Activated naive CD4-positive, alpha-beta T cell treated with anti-CD3 and anti-CD28 coated beads for 36 hours (primary cell): ENCODE data around the gene ZCCHC7. TPM values are rescaled to one million over a fixed set of nuclear protein-coding genes. Genes with fewer than 3 reads are reported as not detected.
"Not testable (repeated sequence)": the region's sequence is repeated elsewhere in the genome, so short reads cannot be mapped to it uniquely, and the experiment has no call there.

ENCODE experiments used
- CTCF ChIA-PET: fragments of 350-600 bp; sonication (Branson Sonifier 250); formaldehyde crosslinking; loops from one replicate; lab custom pipeline; 2021; ENCODE audit warnings: antibody characterized with exemption; lab: Charles Lee
- DNase-seq: peaks from one replicate; pipeline ENCODE4 v3.0.0-alpha.2; 2020
- H3K27ac Mint-ChIP-seq: one replicate; pipeline ENCODE4 v1.8.0; 2021; ENCODE audit warnings: mild to moderate bottlenecking, mixed read lengths
- H3K27me3 Mint-ChIP-seq: one replicate; pipeline ENCODE4 v1.8.0; 2021; ENCODE audit warnings: low read depth, mixed read lengths
- H3K36me3 Mint-ChIP-seq: one replicate; pipeline ENCODE4 v1.8.0; 2021; ENCODE audit warnings: low read depth, mixed read lengths
- H3K4me1 Mint-ChIP-seq: one replicate; pipeline ENCODE4 v1.8.0; 2021; ENCODE audit warnings: low read depth, mixed read lengths
- H3K4me3 Mint-ChIP-seq: one replicate; pipeline ENCODE4 v1.8.0; 2021; ENCODE audit warnings: mild to moderate bottlenecking, moderate library complexity, mixed read lengths
- H3K9me3 Mint-ChIP-seq: one replicate; pipeline ENCODE4 v1.8.0; 2021; ENCODE audit warnings: mixed read lengths
- intact Hi-C: fragments of 100-400 bp; cut with micrococcal nuclease; formaldehyde crosslinking; loops from one replicate; pipeline ENCODE4 v1.15.1; 2023
- total RNA-seq, 2 experiments: library from RNA; stranded (reverse); gene quantifications; one replicate each; pipeline ENCODE4 v1.2.3, GENCODE V29; 2021

Gene ZCCHC7
- total RNA-seq, 2 experiments from 2014 or later, result 28.8 to 29.1 TPM

DNA sequence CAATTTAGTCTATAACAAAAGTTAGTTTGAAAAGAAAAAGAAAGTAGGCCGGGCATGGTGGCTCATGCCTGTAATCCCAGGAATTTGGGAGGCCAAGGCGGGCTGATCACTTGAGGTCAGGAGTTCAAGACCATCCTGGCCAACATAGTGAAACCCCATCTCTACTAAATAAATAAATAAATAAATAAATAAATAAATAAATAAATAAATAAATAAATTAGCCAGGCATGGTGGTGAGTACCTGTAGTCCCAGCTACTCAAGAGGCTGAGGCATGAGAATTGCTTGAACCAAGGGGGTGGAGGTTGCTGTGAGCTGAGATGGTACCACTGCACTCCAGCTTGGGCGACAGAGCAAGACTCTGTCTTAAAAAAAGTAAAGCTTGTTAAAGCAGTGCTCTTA, 277.6 kb downstream of the ZCCHC7 start:
- H3K27me3 Mint-ChIP-seq, CTCF ChIA-PET, H3K4me1 Mint-ChIP-seq, intact Hi-C loops, H3K36me3 Mint-ChIP-seq, H3K9me3 Mint-ChIP-seq, DNase-seq, H3K4me3 Mint-ChIP-seq, H3K27ac Mint-ChIP-seq: not testable (repeated sequence)

DNA sequence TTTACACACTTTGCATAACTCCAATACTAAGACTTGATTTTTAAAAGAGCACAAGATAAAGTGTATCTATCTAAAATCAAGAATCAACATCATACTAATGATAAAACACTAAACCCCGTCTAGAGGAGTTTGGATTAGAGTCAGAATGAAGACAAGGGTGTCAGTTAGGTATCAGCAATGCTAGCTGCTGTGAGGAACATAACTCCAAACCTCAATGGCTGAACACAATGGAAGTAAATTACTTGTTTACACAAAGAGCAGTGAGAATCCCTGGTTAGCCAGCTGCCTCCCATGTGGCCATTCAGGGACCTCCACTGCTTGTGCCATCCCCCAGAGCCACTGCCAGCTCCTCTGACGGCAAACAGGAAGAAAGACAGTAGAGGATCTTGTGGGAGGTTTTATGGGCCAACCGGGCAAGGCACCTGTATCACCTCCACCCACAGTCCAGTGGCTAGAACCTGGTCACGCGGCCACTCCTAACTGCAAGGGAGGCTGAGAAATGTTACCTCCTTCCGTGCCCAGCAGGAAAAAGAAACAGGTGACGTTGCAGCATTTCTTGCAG, 278.2 kb downstream of the ZCCHC7 start:
- Mint-ChIP-seq H3K27ac (no peak overlapping the region), H3K27me3 (no peaks in the 10 kb centered on the region), H3K4me1 (peaks cover 4% of the 10 kb centered on the region), H3K36me3 (no peaks in the 10 kb centered on the region), H3K4me3 (no peak overlapping the region), H3K9me3 (no peaks in the 10 kb centered on the region)
- DNase-seq, result no peak
- CTCF ChIA-PET, result no interaction called here
- intact Hi-C loops, result no loop called here

DNA sequence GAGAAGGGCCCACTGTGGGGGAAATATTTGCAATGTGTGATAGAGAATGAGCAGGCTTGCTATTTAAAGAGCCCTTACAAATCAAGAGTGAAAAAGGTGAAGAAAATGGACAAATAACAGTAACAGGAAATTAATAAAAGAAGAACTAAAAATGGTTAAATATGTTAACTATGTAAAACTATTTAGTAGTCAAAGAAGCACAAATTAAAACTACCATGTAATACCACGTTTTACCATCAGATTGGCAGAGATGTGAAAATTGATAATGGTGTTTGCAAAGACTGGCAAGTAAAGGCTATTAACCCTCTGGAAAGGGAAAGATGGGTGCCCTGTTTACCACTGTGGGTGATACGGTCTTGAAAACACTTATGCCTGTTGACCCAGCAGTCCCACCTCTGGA, 279.0 kb downstream of the ZCCHC7 start:
- CTCF ChIA-PET, result interaction anchor here (0.6 kb wide), 1 partner anchor 49 kb away, joined by 3 read pairs; no protein-coding TSS in a partner anchor
- Mint-ChIP-seq H3K27ac (no peak overlapping the region), H3K4me1 (peaks cover 4% of the 10 kb centered on the region), H3K27me3 (no peaks in the 10 kb centered on the region), H3K9me3 (no peaks in the 10 kb centered on the region), H3K36me3 (no peaks in the 10 kb centered on the region), H3K4me3 (no peak overlapping the region)
- intact Hi-C loops, result no loop called here
- DNase-seq, result no peak

DNA sequence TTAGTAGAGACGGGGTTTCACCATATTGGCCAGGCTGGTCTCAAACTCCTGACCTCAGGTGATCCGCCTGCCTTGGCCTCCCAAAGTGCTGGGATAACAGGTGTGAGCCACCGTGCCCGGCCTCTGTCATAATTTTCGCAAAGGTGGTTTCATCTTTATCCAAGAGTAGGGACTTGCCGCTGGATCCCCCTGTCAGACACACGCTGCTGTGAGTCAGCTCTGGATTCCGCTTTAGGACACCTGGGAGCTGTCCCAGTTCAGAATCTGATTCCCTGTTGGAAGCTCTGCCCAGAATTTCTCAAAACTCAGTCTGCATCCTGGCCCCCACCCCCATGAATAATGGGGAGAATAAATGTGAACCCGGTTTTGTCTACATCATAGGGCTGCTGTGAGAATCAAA, 284.2 kb downstream of the ZCCHC7 start:
- no peak for DNase-seq
- intact Hi-C loops, result no loop called here
- Mint-ChIP-seq H3K4me3 (no peak overlapping the region), H3K27me3 (no peaks in the 10 kb centered on the region), H3K27ac (no peak overlapping the region), H3K4me1 (peaks cover 12% of the 10 kb centered on the region), H3K36me3 (no peaks in the 10 kb centered on the region), H3K9me3 (no peaks in the 10 kb centered on the region)
- CTCF ChIA-PET, result no interaction called here

DNA sequence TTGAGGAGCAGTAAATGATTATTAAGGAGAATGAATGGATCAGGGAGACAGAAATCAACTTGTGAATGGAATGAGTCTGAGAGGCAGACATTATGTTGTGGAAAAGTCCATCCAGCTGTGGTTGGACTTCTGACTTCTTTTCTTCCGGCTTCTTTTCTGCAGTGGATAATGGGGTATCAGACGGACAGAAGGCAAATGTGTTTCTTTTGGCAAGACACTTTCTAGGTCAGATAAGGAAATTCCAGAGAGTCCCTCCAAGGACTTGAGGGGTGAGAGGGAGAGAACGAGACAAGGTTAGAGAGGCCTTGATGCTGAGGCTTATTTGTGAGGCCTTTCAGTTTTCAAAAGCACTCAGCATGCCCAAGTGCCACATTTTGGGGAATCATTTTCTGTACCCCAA, 285.0 kb downstream of the ZCCHC7 start:
- Mint-ChIP-seq H3K36me3 (no peaks in the 10 kb centered on the region), H3K4me1 (peaks cover 12% of the 10 kb centered on the region), H3K9me3 (no peaks in the 10 kb centered on the region), H3K27ac (no peak overlapping the region), H3K27me3 (no peaks in the 10 kb centered on the region), H3K4me3 (no peak overlapping the region)
- intact Hi-C loops, result no loop called here
- CTCF ChIA-PET, result no interaction called here
- no peak for DNase-seq

DNA sequence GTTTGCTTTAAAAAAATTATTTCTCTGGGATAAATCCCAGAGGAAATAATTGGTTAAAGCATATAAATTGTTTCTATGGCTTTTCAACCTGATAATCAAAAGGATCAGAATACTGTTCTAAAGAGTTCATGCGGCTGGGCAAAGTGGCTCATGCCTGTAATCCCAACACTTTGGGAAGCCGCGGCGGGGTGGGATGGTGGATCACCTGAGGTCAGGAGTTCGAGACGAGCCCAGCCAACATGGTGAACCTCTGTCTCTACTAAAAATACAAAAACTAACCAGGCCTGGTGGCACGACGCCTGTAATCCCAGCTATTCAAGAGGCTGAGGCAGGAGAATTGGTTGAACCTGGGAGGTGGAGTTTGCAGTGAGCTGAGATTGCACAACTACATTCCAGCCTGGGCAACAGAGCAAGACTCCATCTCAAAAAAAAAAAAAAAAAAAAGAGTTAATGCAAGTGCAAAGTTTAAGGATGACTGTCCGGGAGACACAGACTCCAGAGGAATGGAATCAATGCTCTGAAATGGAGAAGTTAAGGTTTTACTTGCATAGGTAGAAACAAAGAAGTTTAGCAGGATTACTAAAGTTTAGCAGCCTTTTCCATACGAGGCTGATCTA, 285.5 kb downstream of the ZCCHC7 start:
- intact Hi-C loops, result no loop called here
- no peak for DNase-seq
- peaks cover 13% of the 10 kb centered on the region for H3K4me1 Mint-ChIP-seq
- H3K4me3 Mint-ChIP-seq, result no peak overlapping the region
- CTCF ChIA-PET, result interaction anchor here (2.3 kb wide), 1 partner anchor 10 kb away, joined by 12 read pairs; no protein-coding TSS in a partner anchor
- H3K9me3 Mint-ChIP-seq, result no peaks in the 10 kb centered on the region
- H3K36me3 Mint-ChIP-seq, result no peaks in the 10 kb centered on the region
- H3K27ac Mint-ChIP-seq, result no peak overlapping the region
- no peaks in the 10 kb centered on the region for H3K27me3 Mint-ChIP-seq

DNA sequence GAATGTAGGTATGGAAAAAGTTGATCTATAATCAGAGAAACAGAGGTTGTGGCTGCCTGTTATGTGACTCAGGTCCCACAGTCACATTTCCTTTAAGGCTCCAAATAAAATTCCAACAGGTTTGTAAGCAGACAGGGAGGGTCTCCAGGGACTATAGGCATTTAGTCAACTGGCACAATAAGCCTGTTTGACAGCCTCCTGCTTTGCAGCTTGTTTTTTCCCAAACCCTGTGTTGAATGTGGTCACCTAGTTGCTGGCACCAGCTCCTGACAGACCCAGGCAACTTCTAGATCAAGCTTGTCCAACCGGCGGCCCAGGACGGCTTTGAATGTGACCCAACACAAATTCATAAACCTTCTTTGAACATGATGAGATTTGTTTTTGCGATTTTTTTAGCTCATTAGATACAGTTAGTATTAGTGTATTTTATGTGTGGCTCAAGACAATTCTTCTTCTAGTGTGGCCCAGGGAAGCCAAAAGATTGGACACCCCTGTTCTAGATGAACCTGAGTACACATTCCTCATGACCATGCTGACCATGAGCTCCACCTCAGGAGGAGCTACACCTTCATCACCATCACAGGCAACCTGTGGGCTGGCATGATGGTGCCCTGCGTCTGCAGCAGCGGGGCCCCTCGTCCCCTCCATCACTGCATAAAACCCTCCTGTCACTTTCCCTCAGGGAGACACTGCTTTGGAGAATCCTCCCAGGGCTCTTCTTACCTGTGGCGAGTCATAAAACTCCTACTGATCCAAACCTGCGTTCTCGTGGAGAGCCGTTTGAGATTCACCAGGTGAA, 286.4 kb downstream of the ZCCHC7 start:
- intact Hi-C loops, result no loop called here
- Mint-ChIP-seq H3K27ac (no peak overlapping the region), H3K36me3 (no peaks in the 10 kb centered on the region), H3K27me3 (peaks cover 2% of the 10 kb centered on the region), H3K9me3 (no peaks in the 10 kb centered on the region), H3K4me1 (peaks cover 19% of the 10 kb centered on the region), H3K4me3 (no peak overlapping the region)
- CTCF ChIA-PET, result interaction anchor here (0.9 to 2.3 kb wide), 4 partner anchors 9 to 534 kb away, joined by 4 to 12 read pairs (median 6); no protein-coding TSS in a partner anchor
- no peak for DNase-seq

DNA sequence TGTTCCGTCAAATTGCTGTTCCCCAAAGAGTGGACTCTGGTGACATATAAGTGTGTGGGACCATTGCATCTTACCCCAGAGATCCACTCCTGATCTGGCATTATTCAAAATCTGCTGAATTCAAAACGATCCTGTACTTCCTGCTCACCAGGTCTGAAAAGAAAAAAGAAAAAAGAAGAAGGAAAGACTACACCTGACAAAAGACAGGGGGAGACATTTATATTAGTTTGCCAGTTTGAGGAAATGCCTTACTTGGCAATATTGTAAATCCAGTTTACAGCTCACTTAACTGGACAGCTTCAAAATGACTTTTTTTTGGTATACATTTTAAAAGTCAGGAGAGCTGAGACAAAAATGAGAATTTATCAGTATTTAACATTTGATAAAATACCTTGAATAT, 287.1 kb downstream of the ZCCHC7 start:
- Mint-ChIP-seq H3K9me3 (no peaks in the 10 kb centered on the region), H3K27ac (no peak overlapping the region), H3K27me3 (peaks cover 2% of the 10 kb centered on the region), H3K36me3 (no peaks in the 10 kb centered on the region), H3K4me3 (no peak overlapping the region), H3K4me1 (peaks cover 20% of the 10 kb centered on the region)
- intact Hi-C loops, result no loop called here
- CTCF ChIA-PET, result interaction anchor here (0.9 to 2.3 kb wide), 4 partner anchors 8 to 534 kb away, joined by 4 to 12 read pairs (median 6); no protein-coding TSS in a partner anchor
- DNase-seq, result no peak

Other genes starting within 250 kb of the ZCCHC7 start
- gene PAX5, start 86.3 kb upstream of the ZCCHC7 start, total RNA-seq, result under 1 TPM; 0.21 to 0.27 TPM